ENCODE results near the gene FLYWCH2.
"Not testable (repeated sequence)": the region's sequence is repeated elsewhere in the genome, so short reads cannot be mapped to it uniquely, and the experiment has no call there.

Gene FLYWCH2

DNA sequence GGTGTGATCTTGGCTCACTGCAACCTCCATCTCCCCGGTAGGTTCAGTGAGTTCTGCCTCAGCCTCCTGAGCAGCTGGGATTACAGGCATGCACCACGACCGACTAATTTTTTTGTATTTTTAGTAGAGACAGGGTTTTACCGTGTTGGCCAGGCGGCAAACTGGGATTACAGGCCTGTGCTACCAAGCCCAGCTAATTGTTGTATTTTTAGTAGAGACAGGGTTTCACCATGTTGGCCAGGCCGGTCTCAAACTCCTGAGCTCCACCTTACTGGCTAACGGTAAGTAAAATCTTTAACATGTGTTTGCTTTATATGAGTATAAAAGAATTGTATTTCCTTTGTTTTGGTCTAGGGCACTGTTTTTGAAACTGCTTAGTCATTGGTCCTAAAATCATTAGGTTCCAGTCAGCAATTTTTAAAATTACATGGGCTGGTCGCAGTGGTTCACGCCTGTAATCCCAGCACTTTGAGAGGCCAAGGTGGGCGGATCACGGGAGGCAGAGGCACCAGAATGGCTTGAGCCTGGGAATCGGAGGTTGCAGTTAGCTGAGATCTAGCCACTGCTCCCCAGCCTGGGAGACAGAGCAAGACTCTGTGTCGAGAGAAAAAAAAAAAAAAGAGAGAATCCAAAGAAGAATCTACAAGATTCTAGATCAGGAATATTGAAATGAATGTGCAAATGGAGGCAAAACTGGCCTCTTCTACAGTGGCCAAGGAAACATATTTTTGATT is 32.3 kb downstream of the FLYWCH2 start:
- no peak for DNase-seq

DNA sequence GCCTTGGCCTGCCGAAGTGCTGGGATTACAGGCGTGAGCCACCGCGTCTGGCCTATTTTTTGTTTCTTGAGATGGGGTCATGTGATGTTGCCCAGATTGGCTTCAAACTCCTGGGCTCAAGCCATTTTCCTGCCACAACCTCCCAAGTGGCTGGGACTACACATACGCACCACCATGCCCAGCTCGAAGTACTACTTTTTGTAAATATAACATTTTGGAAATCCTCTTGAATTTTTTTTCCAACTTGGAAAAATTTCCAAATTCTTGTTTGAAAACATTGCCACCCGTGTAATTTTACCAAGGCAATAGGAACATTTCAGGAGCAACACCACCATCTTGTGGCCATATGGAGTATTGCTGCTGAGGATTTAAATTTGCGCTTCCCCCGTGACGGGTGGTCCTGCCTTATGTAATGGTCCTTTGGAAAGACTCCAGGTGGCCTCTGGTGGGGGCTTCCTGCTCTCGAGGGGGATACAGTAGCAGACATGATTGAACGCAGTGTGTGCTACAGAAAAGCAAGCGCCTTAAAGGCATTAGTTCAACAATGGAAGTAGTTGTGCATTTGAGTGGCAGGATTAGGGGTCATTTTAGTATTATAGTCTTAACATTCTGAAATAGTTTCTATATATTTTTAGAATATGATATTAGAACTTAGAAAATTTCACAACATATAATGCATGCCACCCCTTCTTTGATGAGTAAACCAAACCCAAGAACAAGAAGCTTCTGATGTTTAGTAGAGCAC is 36.7 kb downstream of the FLYWCH2 start:
- DNase-seq = peak; percentile 44

DNA sequence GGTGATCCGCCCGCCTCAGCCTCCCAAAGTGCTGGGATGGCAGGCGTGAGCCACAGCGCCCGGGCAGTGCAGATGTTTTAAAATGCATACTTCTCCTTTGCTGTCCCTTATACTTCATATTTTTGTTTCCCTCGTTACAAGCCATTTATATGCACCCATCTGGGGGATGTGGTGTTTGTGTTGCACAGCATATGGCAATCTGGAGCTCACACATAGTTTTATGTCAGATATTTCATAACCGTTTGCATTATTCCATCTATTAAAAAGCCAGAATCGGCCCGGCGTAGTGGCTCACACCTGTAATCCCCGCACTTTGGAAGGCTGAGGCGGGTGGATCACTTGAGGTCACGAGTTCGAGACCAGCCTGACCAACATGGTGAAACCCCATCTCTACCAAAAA is 40.5 kb downstream of the FLYWCH2 start:
- DNase-seq = no peak

DNA sequence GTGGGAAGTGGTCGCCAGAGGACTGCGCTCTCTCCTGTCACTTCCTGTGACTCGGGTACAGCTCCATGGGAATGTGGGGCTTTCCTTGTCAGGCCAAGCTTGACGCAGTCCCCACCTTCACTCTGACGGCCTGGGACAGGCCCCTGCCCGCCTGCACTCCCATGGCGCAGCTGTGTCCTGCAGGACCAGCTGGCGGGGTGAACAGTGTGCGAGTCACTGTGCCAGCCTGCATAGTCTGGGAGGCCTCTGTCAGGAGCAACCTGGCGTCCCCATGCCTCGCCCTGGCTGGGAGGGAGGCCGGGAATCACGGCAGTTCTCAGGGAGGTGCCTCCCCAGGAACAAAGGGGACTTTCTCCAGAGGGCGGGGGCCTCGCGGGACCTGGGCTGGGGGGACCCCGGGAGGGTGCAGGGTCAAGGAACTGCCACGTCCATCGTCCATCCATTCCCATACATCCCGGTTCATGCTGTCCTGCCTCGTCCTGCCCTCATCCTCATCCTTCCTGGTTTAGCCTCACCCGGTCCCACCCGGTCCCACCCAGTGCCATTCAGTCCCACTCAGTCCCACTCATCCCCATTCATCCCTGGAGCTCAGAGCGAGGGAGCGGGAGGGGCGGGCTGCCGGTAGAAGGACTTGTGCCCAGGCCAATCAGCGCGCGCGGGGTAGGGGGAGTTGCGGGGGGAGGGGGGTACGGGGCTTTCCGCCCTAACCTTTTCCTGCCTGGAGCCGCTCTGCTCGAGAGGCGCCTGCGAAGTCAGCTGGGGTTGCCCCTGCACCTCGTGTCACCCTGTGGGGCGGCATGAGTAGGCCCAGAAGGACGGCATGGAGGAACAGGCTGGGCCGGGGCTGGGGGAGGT is 42.1 kb downstream of the FLYWCH2 start:
- no peak for DNase-seq

DNA sequence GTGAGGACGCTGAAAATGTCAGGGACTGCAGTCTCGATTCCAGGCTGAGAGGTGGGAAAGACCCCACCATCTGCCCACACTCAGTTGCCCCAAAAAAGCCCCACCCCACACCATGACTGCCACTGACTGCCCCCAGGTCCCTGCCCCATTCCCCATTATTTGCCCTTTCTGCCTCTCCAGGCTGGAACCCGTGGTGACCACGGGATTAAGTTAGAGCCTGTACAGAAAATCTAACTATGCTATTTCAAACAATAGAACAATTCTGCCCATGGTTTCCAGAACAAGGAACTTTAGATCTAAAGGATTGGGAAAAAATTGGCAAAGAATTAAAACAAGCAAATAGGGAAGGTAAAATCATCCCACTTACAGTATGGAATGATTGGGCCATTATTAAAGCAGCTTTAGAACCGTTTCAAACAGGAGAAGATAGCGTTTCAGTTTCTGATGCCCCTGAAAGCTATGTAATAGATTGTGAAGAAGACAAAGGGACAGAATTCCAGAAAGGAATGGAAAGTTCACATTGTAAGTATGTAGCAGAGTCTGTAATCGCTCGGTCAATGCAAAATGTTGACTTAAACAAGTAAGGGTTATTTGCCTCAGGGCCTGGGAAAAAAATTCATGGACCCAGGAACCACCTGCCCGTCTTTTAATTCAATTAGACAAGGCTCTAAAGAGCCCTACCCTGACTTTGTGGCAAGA is 43.1 kb downstream of the FLYWCH2 start:
- no peak for DNase-seq

DNA sequence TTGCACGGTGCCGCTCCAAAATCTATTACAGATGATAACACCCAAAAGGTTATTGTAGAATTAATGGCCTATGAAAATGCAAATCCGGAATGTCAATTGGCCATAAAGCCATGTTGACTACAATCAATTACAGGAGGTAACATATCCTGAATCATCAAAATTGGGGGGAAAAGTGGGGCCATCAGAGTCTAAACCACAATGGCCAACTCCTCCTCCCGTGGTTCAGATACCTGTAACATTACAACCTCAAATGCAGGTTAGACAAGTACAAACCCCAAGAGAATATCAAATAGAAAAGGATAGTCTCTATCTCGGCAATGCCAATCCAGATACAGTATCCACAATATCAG is 43.6 kb downstream of the FLYWCH2 start:
- DNase-seq = no peak

DNA sequence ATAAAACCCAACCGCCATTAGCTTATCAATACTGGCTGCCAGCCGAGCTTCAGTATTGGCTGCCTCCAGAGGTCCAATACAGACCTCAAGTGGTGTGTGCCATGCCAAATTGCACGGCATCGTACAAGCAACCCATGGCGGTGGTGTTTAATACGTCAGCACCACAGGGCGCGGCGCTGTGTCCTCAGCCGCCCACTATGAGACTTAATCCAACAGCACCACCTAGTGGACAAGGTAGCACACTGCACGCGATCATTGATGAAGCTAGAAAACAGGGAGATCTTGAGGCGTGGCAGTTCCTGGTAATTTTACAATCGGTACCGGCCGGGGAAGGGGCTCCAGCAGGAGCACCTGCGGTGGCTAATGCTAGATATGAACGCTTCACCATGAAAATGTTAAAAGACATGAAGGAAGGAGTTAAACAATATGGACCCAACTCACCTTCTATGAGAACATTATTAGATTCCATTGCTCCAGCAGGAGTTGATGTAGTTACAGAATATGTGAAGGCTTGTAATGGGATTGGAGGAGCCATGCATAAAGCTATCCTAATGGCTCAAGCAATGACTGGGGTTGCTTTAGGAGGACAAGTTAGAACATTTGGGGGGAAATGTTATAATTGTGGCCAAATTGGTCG is 44.1 kb downstream of the FLYWCH2 start:
- DNase-seq = peak; percentile 75

DNA sequence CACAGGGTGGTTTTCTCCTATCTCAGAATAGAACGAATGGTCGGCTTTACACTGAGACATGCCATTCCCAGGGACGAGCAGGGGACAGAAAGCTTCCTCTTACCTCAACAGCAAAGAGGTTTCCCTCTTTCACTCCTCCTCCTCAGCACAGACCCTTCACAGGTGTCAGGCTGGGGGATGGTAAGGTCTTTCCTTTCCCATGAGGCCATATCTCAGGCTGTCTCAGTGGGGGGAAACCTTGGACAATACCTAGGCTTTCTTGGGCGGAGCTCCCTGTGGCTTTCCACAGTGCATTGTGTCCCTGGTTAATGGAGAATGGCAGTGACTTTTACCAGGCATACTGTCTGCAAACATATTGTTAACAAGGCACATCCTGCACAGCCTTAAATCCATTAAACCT is 45.1 kb downstream of the FLYWCH2 start:
- not testable (repeated sequence) for DNase-seq

DNA sequence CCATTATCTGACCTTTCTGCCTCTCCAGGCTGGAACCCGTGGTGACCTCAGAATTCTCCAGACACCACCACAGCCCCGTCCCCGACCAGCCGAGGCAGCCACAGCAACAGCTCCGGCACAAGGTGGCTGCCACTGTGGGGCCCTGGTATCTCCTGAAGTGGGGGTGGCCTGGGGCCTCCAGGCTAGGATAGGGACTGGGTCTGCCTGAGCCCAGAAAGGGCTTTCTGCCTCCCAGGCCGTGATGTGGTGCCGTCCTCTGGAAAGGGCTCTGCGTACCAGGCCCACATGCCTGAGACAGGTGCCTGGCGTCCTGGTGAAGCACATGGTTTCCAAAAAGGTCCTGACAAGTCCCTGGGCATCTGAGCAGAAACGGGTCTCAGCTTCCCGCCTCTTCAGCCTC is 45.8 kb downstream of the FLYWCH2 start:
- no peak for DNase-seq

DNA sequence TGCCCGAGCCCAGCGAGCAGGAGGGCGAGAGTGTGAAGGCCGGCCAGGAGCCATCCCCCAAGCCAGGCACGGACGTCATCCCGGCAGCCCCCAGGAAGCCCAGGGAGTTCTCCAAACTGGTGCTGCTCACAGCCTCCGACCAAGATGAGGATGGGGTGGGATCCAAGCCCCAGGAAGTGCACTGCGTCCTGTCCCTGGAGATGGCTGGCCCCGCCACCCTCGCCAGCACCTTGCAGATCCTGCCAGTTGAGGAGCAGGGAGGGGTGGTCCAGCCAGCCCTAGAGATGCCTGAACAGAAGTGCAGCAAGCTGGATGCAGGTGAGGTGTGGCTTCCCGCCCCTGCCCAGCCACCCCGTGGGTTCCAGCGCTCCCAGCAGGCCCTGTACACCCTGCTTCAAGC is 46.7 kb downstream of the FLYWCH2 start:
- DNase-seq = no peak

DNA sequence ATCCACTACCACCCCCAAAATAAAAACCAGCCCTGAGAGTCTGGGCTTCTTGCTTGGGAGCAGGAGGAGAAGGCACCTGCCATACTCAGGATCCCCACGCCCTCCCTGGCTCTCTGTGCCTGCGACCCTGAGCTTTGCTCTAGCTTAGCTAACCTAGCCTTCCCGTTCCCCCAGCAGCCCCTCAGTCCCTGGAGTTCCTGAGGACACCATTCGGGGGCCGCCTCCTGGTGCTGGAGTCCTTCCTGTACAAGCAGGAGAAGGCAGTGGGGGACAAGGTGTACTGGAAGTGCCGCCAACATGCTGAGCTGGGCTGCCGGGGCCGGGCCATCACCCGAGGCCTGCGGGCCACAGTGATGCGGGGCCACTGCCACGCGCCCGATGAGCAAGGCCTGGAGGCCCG is 47.2 kb downstream of the FLYWCH2 start:
- DNase-seq = no peak

DNA sequence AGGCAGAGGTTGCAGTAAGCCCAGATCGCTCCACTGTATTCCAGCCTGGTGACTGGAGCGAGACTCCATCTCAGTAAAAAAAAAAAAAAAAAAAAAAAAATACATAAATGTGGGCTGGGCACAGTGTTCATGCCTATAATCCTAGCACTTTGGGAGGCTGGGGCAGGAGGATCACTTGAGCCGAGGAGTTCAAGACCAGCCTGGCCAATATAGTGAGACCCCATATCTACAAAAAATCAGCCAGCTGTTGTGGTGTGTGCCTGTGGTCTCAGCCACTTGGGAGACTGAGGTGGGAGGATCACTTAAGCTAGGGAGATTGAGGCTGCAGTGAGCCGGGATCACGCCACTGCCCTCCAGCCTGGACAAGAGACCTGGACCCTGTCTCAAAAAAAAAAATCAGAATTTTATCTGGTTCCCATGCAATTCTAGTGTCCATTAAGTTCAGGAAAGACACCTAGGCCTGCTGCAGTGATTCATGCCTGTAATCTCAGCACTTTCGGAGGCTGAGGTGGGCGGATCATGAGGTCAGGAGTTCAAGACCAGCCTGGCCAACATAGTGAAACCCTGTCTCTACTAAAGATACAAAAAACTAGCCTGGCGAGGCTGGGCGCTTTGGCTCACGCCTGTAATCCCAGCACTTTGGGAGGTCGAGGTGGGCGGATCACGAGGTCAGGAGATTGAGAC is 48.4 kb downstream of the FLYWCH2 start:
- DNase-seq = not testable (repeated sequence)

DNA sequence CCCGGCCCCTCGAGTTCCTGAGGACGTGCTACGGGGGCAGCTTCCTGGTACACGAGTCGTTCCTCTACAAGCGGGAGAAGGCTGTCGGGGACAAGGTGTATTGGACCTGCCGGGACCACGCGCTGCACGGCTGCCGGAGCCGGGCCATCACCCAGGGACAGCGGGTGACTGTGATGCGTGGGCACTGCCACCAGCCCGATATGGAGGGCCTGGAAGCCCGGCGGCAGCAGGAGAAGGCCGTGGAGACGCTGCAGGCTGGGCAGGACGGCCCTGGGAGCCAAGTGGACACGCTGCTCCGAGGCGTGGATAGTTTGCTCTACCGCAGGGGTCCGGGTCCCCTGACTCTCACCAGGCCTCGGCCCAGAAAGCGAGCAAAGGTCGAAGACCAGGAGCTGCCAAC is 50.1 kb downstream of the FLYWCH2 start:
- no peak for DNase-seq

DNA sequence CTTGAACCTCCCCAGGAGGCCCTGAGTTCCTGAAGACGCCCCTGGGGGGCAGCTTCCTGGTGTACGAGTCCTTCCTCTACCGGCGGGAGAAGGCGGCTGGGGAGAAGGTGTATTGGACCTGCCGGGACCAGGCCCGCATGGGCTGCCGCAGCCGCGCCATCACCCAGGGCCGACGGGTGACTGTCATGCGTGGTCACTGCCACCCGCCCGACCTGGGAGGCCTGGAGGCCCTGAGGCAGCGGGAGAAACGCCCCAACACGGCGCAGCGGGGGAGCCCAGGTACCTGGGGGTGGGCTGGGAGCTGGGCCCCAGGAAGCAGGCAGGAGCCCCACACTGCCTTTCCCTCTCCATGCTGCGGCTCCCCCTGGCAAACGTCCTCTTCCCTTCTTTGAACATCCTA is 50.7 kb downstream of the FLYWCH2 start:
- no peak for DNase-seq

DNA sequence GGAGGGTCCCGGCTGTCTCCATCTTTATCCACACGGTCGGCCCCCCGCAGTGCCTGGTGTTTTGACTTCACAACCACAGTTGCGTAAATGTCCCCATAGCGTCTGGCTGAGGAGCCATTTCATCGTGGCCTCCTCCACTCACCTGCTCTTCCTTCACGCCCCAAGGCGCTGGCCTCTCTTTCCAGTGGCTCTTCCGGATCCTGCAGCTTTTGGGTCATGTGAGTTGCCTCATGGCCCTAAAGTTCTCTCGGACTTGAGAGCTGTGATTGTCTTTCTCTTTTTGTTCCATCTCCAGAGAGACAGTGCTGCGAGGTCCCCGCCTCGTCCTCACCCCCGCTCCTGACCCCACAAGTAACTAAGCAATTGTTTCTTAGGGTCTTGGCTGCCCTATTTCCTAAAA is 51.4 kb downstream of the FLYWCH2 start:
- no peak for DNase-seq

DNA sequence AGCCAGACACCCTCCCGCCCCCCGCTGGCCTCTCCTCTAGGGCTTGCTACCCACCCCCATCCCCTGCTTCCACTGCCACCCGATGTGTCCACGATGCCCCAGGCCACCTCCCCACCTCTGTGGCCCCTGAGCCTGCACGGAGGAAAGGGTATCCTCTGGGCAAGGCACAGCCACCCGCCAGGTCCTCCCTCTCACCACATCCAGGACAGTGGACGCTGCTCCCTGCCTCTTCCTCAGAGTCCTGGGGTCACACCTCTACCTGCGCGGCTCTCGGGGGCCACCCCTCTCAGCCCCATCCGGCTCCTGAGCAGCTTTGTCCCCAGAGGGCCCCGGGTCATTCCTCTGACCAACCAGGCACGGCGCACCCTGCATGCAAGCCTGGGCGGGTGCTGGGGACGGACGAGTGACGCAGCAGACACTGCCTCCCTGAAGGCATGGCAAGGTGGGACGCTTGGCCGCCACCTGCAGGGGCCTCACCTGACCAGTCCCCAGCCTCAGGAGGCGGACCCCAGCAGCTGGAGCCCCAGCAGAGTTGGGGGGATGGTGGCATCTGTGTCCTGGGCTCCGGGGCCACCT is 53.5 kb downstream of the FLYWCH2 start:
- no peak for DNase-seq

DNA sequence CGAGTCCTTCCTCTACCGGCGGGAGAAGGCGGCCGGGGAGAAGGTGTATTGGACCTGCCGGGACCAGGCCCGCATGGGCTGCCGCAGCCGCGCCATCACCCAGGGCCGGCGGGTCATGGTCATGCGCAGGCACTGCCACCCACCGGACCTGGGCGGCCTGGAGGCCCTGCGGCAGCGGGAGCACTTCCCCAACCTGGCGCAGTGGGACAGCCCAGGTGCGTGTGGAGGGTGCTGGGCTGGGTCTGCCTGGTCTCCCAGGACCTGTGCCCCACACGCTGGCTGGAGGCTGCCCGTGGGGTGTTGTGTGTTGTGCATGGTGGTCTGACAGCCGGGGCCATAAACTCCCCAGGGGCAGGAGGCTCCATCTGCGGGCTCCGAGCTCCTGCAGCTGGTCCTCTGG is 54.2 kb downstream of the FLYWCH2 start:
- no peak for DNase-seq

DNA sequence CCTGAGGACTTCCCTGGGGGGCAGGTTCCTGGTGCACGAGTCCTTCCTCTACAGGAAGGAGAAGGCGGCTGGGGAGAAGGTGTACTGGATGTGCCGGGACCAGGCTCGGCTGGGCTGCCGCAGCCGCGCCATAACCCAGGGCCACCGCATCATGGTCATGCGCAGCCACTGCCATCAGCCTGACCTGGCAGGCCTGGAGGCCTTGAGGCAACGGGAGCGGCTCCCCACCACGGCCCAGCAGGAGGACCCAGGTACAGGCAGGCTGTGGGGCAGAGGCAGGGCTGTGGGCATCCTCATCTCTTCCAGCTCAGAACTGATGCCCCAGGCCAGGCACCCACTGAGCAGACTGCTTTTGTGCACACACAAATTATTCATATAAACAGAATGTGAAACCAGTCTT is 55.2 kb downstream of the FLYWCH2 start:
- no peak for DNase-seq

DNA sequence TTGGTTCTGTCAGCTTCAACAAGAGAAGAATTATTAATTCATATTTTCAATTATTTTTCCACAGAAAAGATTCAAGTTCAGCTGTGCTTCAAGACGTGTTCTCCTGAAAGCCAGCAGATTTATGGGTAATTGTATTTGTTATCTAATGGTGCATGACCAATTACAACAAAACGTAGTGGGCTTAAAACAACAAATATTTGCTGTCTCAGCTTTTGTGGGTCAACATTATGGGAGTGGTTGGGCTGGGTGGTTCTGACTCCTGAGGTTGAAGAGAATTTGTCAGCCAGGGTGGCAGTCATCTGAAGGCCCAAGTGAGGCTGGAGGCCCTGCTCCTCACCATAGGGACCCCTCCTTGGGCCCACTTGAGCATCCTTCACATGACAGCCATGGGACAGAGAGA is 57.0 kb downstream of the FLYWCH2 start:
- no peak for DNase-seq

DNA sequence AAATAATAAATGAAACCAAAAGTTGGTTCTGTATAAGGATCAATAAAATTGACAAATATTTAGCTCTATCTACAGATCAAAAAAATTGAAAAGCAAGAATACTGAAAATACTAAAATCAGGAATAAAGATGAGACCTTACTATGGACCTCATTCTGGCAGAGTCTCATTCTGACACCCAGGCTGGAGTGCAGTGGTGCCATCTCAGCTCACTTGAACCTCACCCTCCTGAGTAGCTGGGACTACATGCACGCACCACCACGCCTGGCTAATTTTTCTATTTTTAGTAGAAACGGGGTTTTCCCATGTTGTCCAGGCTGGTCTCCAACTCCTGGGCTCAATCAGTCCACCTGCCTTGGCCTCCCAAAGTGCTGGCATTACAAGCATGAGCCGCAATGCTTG is 59.0 kb downstream of the FLYWCH2 start:
- DNase-seq = no peak

DNA sequence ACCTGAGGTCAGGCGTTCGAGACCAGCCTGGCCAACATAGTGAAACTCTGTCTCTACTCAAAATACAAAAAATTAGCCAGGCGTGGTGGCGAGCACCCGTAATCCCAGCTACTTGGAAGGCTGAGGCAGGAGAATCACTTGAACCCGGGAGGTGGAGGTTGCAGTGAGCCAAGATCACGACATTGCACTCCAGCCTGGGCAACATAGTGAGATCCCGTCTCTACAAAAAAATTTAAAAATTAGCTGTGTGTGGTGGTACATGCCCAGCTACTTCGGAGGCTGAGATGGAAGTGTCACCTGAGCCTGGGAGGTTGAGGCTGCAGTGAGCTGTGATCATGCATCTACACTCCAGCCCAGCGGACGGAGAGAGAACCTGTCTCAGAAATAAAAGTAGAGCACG is 60.7 kb downstream of the FLYWCH2 start:
- not testable (repeated sequence) for DNase-seq

DNA sequence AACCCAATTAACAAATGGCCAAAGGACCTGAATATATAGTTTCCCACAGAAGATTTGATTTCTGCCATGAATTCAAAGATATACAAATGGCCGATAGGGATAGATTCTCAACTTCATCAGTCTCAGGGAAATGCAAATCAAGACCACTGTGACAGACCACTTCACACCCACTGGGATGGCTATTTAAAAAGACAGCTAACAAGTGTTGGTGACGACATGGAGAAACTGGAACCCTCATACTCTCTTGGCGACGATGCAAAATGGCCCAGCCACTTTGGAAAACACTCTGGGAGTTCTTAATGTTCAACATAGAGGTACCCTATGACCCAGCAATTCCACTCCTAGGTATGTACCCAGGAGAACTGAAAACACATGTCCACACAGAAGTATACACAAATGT is 63.6 kb downstream of the FLYWCH2 start:
- no peak for DNase-seq

All from GDM1 (cell line).